Fibroblast of pulmonary artery (primary cell): ENCODE measurements around the gene RALGAPA2.

Experiments
- DNase-seq: peaks from one replicate; pipeline ENCODE4 v3.0.0-alpha.2; 2010; ENCODE audit warnings: low read depth
- H3K4me3 ChIP-seq: replicated peaks from 2 replicates; pipeline ENCODE4 v1.5.1; 2011; ENCODE audit warnings: low read depth, mild to moderate bottlenecking, control low read depth, low read length, moderate library complexity
- CTCF ChIP-seq: IDR thresholded peaks from 2 replicates; pipeline ENCODE4 v1.5.1; 2011; ENCODE audit warnings: mild to moderate bottlenecking, control low read depth, low read length, inconsistent platforms; ENCODE audit errors: missing control alignments

The RALGAPA2 gene

GRCh38 chr20:20405623-20406022 lies 306.8 kb downstream of the RALGAPA2 start:
- TF ChIP-seq CTCF, result no peak
- DNase-seq, result no peak
- no peak overlapping the region for H3K4me3 ChIP-seq

GRCh38 chr20:20404633-20405032 lies 307.8 kb downstream of the RALGAPA2 start:
- no peak for TF ChIP-seq CTCF
- DNase-seq, result no peak
- no peak overlapping the region for H3K4me3 ChIP-seq

- TF ChIP-seq CTCF, result no peak
- DNase-seq, result no peak
- H3K4me3 ChIP-seq, result no peak overlapping the region
Measured at GRCh38 chr20:20401991-20402390, 310.5 kb downstream of the RALGAPA2 start.

GRCh38 chr20:20399531-20400500 lies 312.6 kb downstream of the RALGAPA2 start:
- no peak overlapping the region for H3K4me3 ChIP-seq
- no peak for TF ChIP-seq CTCF
- DNase-seq, result no peak

GRCh38 chr20:20398123-20398522 lies 314.3 kb downstream of the RALGAPA2 start:
- no peak for TF ChIP-seq CTCF
- no peak for DNase-seq
- no peak overlapping the region for H3K4me3 ChIP-seq

- no peak overlapping the region for H3K4me3 ChIP-seq
- no peak for DNase-seq
- no peak for TF ChIP-seq CTCF
Measured at GRCh38 chr20:20396794-20397193, 315.6 kb downstream of the RALGAPA2 start.
